Measurements from ENCODE around the gene ANKRD17. TPM values are rescaled to one million over a fixed set of nuclear protein-coding genes. Genes with fewer than 3 reads are reported as not detected.

The ANKRD17 gene
- 20.0 to 26.3 TPM (median 24.6 TPM) in 5 replicates for total RNA-seq (2022; extraction: Qiagen RNA extraction; ENCODE audit: low read depth)

DNA sequence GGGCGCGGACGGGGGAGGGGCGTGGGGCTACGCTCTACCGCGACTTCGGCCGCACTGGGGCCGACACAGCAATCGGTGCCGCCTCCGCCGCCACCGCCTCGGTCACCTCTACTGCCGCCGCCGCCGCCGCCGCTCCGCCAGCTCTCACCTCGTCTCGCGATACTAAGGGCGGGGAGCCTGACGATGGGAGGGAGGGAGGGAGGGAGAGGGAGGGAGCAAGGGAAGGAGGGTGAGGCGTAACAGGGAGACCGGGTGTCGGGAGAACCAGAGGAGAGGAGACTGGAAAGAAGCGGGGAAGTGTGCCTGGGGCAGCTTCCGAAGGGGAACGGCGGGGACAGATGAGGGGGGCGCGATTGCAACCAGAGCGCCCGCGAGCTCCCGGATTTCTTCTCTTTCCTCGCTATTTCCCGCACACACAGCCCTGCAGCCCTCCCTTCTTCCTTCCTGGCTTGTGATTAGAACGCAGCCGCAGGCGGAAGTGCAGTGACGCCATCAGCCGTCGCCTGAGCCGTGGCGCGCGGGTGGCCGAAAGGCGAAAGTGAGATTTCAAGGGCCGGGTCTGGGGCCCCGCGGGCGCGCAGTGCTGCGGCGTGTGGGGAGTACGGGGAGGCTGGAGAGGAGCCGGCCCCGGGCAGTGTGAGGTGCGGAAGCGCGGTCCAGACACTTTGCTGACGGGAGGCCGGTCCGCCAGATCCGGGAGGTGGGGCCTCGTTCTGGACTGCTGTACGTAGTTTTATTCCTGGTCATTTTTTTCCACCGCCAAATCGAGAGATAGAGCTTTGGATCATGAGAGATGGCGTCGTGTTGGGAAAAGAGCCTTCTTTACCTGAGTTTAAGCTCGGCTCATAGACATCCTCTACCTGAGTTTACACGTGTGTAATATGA is at the start of gene ANKRD17:
Gene ANKRD17, minus strand, starts transcription at position 113 of the 885 bp plus-strand sequence. CDS start 130 bp downstream, outside the sequence.

DNA sequence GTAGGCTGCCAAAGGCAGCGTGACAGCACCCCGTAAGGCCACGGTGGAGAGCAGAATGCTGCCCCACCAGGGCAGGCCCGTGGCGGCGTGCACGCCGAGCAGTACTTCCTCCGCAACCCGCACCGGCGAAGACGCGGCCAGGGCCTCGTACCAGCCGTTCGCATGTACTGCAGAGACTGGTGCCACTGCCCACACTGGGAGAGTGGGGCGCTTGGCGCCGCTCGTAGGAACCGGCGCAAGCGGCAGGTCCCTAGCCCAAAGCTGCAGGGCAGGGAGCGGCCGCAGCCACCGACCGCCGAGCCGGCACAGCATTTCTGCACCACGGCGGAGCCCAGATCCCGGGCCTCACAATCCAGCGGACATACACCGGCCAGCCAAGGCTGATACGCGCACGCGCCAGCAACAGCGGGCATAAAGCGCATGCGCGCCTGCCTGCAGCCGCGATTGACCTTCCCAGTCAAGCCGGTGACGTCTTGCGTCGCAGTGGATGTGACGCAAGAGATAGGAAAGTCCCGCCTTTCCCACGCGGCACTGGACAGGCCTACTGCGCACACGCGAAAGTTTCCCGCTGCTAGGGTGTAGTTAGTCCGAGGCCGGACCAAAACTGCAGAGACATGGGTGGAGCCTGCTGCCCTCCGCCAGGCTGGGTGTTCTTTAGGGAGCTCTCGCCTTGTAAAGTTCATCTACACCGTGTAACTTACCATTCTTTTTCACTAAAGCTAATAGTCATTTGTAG is 189.1 kb downstream of the ANKRD17 start, which contains the start of gene COX18:
Gene COX18, minus strand, starts transcription at position 379 of the 736 bp plus-strand sequence. Its CDS starts 67 bp downstream, at position 312.

Other genes with a start within 250 kb of the ANKRD17 start
- gene COX18, start 189.1 kb downstream of the ANKRD17 start, total RNA-seq (2022; extraction: Qiagen RNA extraction; ENCODE audit: low read depth) = 5.0 to 7.4 TPM (median 6.4 TPM) in 5 replicates
- 0.19 to 2.7 TPM in 2 of 5 replicates, not detected in the others for gene ALB, start 145.5 kb upstream of the ANKRD17 start, total RNA-seq (2022; extraction: Qiagen RNA extraction; ENCODE audit: low read depth)
- 1.5 to 7.6 TPM (median 2.3 TPM) in 5 replicates for gene AFP, start 177.4 kb upstream of the ANKRD17 start, total RNA-seq (2022; extraction: Qiagen RNA extraction; ENCODE audit: low read depth)
- not detected in 5 replicates for gene AFM, start 222.9 kb upstream of the ANKRD17 start, total RNA-seq (2022; extraction: Qiagen RNA extraction; ENCODE audit: low read depth)